Mesenchymal stem cell (in vitro differentiated cells and primary cell): ENCODE data around the gene PLXND1.

Experiments
- DNase-seq: peaks from one replicate; pipeline ENCODE4 v3.0.0-alpha.2; 2013
- H2AFZ ChIP-seq: one replicate; pipeline ENCODE4 v1.6.1; 2013; ENCODE audit warnings: low read depth, mild to moderate bottlenecking, control low read depth, inconsistent platforms, low read length, moderate library complexity
- H2AK5ac ChIP-seq: 2 replicates; pipeline ENCODE4 v1.6.1; 2013; ENCODE audit warnings: low read length, moderate library complexity, mild to moderate bottlenecking, inconsistent platforms; ENCODE audit not compliant: severe bottlenecking
- H2BK120ac ChIP-seq: one replicate; pipeline ENCODE4 v1.6.1; 2013; ENCODE audit warnings: low read depth, mild to moderate bottlenecking, inconsistent platforms, low read length, moderate library complexity
- H2BK12ac ChIP-seq, 2 experiments: one replicate each; pipeline ENCODE4 v1.6.1; 2013; ENCODE audit warnings: inconsistent platforms in 2 of 2, low read length in 2 of 2, mild to moderate bottlenecking in 2 of 2, moderate library complexity in 2 of 2, control low read depth in 1 of 2
- H2BK15ac ChIP-seq: one replicate; pipeline ENCODE4 v1.6.1; 2013; ENCODE audit warnings: mild to moderate bottlenecking, low read depth, inconsistent platforms; ENCODE audit not compliant: poor library complexity, severe bottlenecking
- H2BK5ac ChIP-seq: 2 replicates; pipeline ENCODE4 v1.6.1; 2013; ENCODE audit warnings: low read depth, mild to moderate bottlenecking, low read length, control low read depth, inconsistent platforms; ENCODE audit not compliant: poor library complexity, severe bottlenecking
- H3K14ac ChIP-seq, 2 experiments: one replicate each; pipeline ENCODE4 v1.6.1; 2013; ENCODE audit warnings: inconsistent platforms in 2 of 2, low read length in 2 of 2, control low read depth in 1 of 2, mild to moderate bottlenecking in 1 of 2, moderate library complexity in 1 of 2
- H3K18ac ChIP-seq, 2 experiments: one replicate each; pipeline ENCODE4 v1.6.1; 2013; ENCODE audit warnings: inconsistent platforms in 2 of 2, low read length in 2 of 2, control low read depth in 1 of 2, low read depth in 1 of 2, mild to moderate bottlenecking in 1 of 2
- H3K23ac ChIP-seq, 2 experiments: one replicate each; pipeline ENCODE4 v1.6.1; 2013; ENCODE audit warnings: inconsistent platforms in 2 of 2, low read length in 2 of 2, mild to moderate bottlenecking in 2 of 2, moderate library complexity in 2 of 2, control low read depth in 1 of 2
- H3K27ac ChIP-seq: 2 replicates; pipeline ENCODE4 v1.5.1; 2013; ENCODE audit warnings: mild to moderate bottlenecking, moderate library complexity, low read length, control low read depth, inconsistent platforms; ENCODE audit not compliant: poor library complexity, severe bottlenecking
- H3K27me3 ChIP-seq, 2 experiments: 2 replicates each; pipeline versions ENCODE4 v1.6.1 to v1.7.0; 2013; ENCODE audit warnings: low read length in 2 of 2, mild to moderate bottlenecking in 2 of 2, moderate library complexity in 2 of 2, control low read depth in 1 of 2, inconsistent platforms in 1 of 2; ENCODE audit not compliant: control insufficient read depth in 1 of 2, insufficient read depth in 1 of 2
- H3K36me3 ChIP-seq, 2 experiments: 2 replicates each; pipeline versions ENCODE4 v1.6.1 to v1.7.0; 2013; ENCODE audit warnings: low read length in 2 of 2, control low read depth in 1 of 2, inconsistent platforms in 1 of 2, low read depth in 1 of 2, mild to moderate bottlenecking in 1 of 2; ENCODE audit not compliant: insufficient read depth in 2 of 2, control insufficient read depth in 1 of 2
- H3K4ac ChIP-seq, 2 experiments: one replicate each; pipeline ENCODE4 v1.6.1; 2013; ENCODE audit warnings: inconsistent platforms in 2 of 2, low read length in 2 of 2, mild to moderate bottlenecking in 2 of 2, moderate library complexity in 2 of 2, control low read depth in 1 of 2, low read depth in 1 of 2
- H3K4me1 ChIP-seq: 2 replicates; pipeline ENCODE4 v1.6.1; 2013; ENCODE audit warnings: low read depth, low read length, control low read depth; ENCODE audit not compliant: control insufficient read depth, insufficient read depth
- H3K4me2 ChIP-seq: 2 replicates; pipeline ENCODE4 v1.6.1; 2013; ENCODE audit warnings: low read length, mild to moderate bottlenecking, inconsistent platforms; ENCODE audit not compliant: poor library complexity, severe bottlenecking
- H3K4me3 ChIP-seq, 2 experiments: 2 replicates each; pipeline versions ENCODE4 v1.5.1 to v1.7.0; 2013; ENCODE audit warnings: low read length in 2 of 2, mild to moderate bottlenecking in 2 of 2, control low read depth in 1 of 2, low read depth in 1 of 2; ENCODE audit not compliant: insufficient read depth in 1 of 2
- H3K79me1 ChIP-seq: replicated peaks from 2 replicates; pipeline ENCODE4 v1.6.1; 2013; ENCODE audit warnings: mild to moderate bottlenecking, control low read depth, low read length, inconsistent platforms; ENCODE audit not compliant: poor library complexity, severe bottlenecking
- H3K9ac ChIP-seq: 2 replicates; pipeline ENCODE4 v1.7.0; 2013; ENCODE audit warnings: mild to moderate bottlenecking, low read length, moderate library complexity
- H3K9me3 ChIP-seq: 2 replicates; pipeline ENCODE4 v1.7.0; 2013; ENCODE audit warnings: mild to moderate bottlenecking, low read length; ENCODE audit not compliant: control insufficient read depth
- H4K8ac ChIP-seq: one replicate; pipeline ENCODE4 v1.6.1; 2013; ENCODE audit warnings: inconsistent platforms, mild to moderate bottlenecking, low read length, moderate library complexity
- H4K91ac ChIP-seq: one replicate; pipeline ENCODE4 v1.6.1; 2013; ENCODE audit warnings: mild to moderate bottlenecking, low read length, inconsistent platforms
- WGBS: methylation state at CpG from one replicate; pipeline ENCODE4 v1.1.7; 2013; ENCODE audit warnings: mixed read lengths; 5-methylcytosine and 5-hydroxymethylcytosine counted together

The PLXND1 gene

GRCh38 chr3:129556890-129557547, 49.5 kb downstream of the PLXND1 start:
- Histone ChIP-seq H3K18ac (peak overlapping the region; percentile 41 to 59), H3K9ac (peak overlapping the region; percentile 42), H3K4me3 (no peak overlapping the region), H3K14ac (no peak overlapping the region), H3K4ac (no peak overlapping the region), H2BK12ac (peak overlapping the region in 1 of 2 experiments; percentile 8), H4K91ac (no peak overlapping the region), H3K27me3 (no peaks in the 10 kb centered on the region), H4K8ac (no peak overlapping the region), H3K23ac (no peak overlapping the region), H3K36me3 (peaks cover 54 to 58% of the 10 kb centered on the region in 2 experiments), H2BK5ac (no peak overlapping the region), H3K9me3 (no peaks in the 10 kb centered on the region), H2BK15ac (no peak overlapping the region), H3K4me1 (peaks cover 79% of the 10 kb centered on the region), H2AFZ (no peak overlapping the region), H3K27ac (no peak overlapping the region), H3K79me1 (peaks cover 4% of the 10 kb centered on the region), H3K4me2 (no peak overlapping the region), H2AK5ac (peak overlapping the region; percentile 93), H2BK120ac (no peak overlapping the region)
- DNase-seq: no peak
- 91% methylated on average over 29 of the region's 31 CpGs for WGBS

GRCh38 chr3:129556358-129556695, 50.1 kb downstream of the PLXND1 start:
- no peak overlapping the region for H3K4ac ChIP-seq
- H3K27ac ChIP-seq: no peak overlapping the region
- no peak overlapping the region for H2BK120ac ChIP-seq
- H3K18ac ChIP-seq: no peak overlapping the region
- no peak overlapping the region for H2AFZ ChIP-seq
- H3K36me3 ChIP-seq: peaks cover 50 to 52% of the 10 kb centered on the region in 2 experiments
- peak overlapping the region; percentile 44 for H2BK15ac ChIP-seq
- peaks cover 3% of the 10 kb centered on the region for H3K79me1 ChIP-seq
- H3K23ac ChIP-seq: no peak overlapping the region
- DNase-seq: no peak
- H2BK5ac ChIP-seq: no peak overlapping the region
- peak overlapping the region; percentile 52 for H2AK5ac ChIP-seq
- H4K8ac ChIP-seq: peak overlapping the region; percentile 13
- H2BK12ac ChIP-seq: peak overlapping the region; percentile 24 to 28
- H3K4me2 ChIP-seq: no peak overlapping the region
- H3K9ac ChIP-seq: no peak overlapping the region
- H3K4me1 ChIP-seq: peaks cover 72% of the 10 kb centered on the region
- WGBS: 98% methylated on average over 14 of the region's 15 CpGs
- no peaks in the 10 kb centered on the region for H3K9me3 ChIP-seq
- H3K4me3 ChIP-seq: no peak overlapping the region
- H3K27me3 ChIP-seq: no peaks in the 10 kb centered on the region
- no peak overlapping the region for H4K91ac ChIP-seq
- H3K14ac ChIP-seq: no peak overlapping the region

- no peak overlapping the region for H3K4me3 ChIP-seq
- H4K91ac ChIP-seq: no peak overlapping the region
- peaks cover 50 to 52% of the 10 kb centered on the region in 2 experiments for H3K36me3 ChIP-seq
- peak overlapping the region; percentile 24 to 28 for H2BK12ac ChIP-seq
- H3K4me2 ChIP-seq: no peak overlapping the region
- no peak overlapping the region for H3K14ac ChIP-seq
- peak overlapping the region; percentile 40 for H2BK120ac ChIP-seq
- H3K23ac ChIP-seq: no peak overlapping the region
- no peak overlapping the region for H3K9ac ChIP-seq
- H2AFZ ChIP-seq: no peak overlapping the region
- H3K9me3 ChIP-seq: no peaks in the 10 kb centered on the region
- H4K8ac ChIP-seq: peak overlapping the region; percentile 13
- H2BK15ac ChIP-seq: no peak overlapping the region
- H3K27ac ChIP-seq: no peak overlapping the region
- no peak overlapping the region for H3K18ac ChIP-seq
- no peaks in the 10 kb centered on the region for H3K27me3 ChIP-seq
- no peak overlapping the region for H2BK5ac ChIP-seq
- peaks cover 3% of the 10 kb centered on the region for H3K79me1 ChIP-seq
- WGBS: 91% methylated on average over 15 of the region's 18 CpGs
- peak overlapping the region; percentile 52 for H2AK5ac ChIP-seq
- no peak overlapping the region for H3K4ac ChIP-seq
- H3K4me1 ChIP-seq: peaks cover 67% of the 10 kb centered on the region
- DNase-seq: no peak
These were observed 50.7 kb downstream of the PLXND1 start for GRCh38 chr3:129555616-129556357.

GRCh38 chr3:129555153-129555550, 51.3 kb downstream of the PLXND1 start:
- Histone ChIP-seq H3K14ac (no peak overlapping the region), H2BK120ac (no peak overlapping the region), H3K27me3 (no peaks in the 10 kb centered on the region), H4K91ac (no peak overlapping the region), H4K8ac (no peak overlapping the region), H2BK12ac (no peak overlapping the region), H3K4me3 (no peak overlapping the region), H3K9me3 (no peaks in the 10 kb centered on the region), H3K4ac (no peak overlapping the region), H3K36me3 (peaks cover 49 to 51% of the 10 kb centered on the region in 2 experiments), H3K9ac (no peak overlapping the region), H3K18ac (no peak overlapping the region), H2BK5ac (no peak overlapping the region), H3K27ac (peak overlapping the region; percentile 17), H2AFZ (no peak overlapping the region), H2AK5ac (peak overlapping the region; percentile 17), H2BK15ac (no peak overlapping the region), H3K4me1 (peaks cover 62% of the 10 kb centered on the region), H3K4me2 (no peak overlapping the region), H3K79me1 (peaks cover 3% of the 10 kb centered on the region), H3K23ac (no peak overlapping the region)
- WGBS: 93% methylated on average over 11 of the region's 15 CpGs
- DNase-seq: no peak
